ENCODE results near the gene TBC1D22B.
"Not testable (repeated sequence)": the region's sequence is repeated elsewhere in the genome, so short reads cannot be mapped to it uniquely, and the experiment has no call there.

Gene TBC1D22B

DNA sequence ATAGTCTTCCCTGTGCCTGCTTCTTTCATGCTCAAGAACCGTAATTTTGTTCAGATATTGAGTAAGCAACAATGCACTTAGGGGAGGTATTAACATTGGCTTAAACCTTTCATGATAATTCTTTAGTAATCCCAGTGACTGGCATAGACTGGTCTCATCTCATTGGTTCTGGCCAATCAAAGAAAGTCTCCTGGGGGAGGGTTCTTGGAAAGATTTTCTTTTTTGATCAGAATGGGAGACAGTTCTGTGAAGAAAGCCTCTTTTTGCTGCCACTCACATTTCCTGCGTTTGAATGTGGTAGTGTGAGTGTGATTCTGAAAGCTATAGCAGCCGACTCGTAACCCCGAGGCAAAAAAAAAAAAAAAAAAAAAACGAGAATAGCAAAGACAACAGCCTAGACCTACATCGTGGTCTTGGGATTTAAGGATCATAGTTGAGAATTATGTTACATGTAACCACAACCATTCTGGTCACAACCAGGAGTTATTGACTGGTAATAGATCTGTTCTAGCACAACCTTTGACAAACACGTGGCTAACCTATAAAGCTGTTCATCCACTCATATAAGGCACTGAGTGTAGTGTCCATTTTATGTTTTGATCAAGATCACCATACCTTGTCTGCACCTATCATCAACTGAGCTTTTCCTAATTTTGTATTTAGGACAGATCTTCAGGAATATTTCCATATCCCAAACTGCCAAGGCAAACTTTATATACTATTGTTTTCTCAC lies 15.4 kb downstream of the TBC1D22B start:
- DNase-seq = no peak

DNA sequence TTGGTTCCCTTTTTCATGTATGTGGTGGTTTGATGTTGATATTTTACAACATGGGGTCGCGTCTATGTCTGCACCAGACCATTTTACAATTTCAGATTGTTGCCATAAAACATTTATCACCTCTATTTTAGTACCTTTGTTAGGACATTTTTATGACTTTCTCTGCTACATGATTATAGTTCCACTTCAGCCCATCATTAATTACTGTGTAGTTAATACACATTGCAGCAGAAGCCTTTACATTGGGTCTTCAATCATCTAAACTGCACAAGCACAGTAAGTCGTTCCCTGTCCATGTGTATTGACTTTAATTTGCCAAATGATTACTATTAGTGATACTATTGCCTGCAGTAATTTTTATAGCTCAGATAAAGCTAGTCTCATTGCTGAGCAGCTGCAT lies 16.1 kb downstream of the TBC1D22B start:
- DNase-seq = no peak

DNA sequence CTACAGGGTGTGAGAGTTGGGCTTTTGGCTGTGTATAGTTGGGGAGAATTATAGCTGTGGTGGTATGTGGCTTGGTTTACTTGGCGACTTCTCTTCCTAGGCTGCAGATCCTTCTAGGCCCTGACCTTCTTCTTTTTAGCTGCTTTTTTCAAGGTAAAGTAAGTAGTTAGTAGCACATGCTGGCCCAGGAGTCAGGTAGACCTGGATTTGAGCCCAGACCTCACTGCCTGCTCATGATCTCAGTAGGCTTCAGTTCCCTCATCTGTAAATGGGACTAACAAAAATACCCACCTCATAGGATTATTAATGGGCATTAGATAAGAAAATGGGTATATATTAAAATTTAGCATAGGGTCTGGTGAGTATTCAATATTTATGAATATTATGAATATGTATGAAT lies 17.8 kb downstream of the TBC1D22B start:
- DNase-seq = no peak

DNA sequence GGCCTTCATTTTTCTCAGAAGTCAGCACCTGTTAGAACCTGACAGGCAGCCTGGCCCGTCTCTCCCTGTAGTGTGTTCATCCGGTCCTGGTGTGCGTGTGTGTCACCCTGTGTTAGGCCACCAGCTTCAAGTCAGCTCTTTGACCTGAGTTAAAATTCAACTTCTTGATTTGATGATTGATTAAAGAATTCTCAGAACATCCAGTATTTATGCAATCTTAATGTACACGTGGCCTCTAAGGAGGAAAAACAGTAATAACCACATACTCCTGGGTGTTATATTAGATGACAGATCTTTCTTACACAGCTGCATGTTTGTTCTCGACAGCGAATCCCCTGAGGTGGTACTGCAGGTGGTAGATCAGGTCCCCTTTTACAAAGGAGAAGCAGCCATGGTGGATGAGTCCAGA lies 19.4 kb downstream of the TBC1D22B start:
- DNase-seq = peak; percentile 44

DNA sequence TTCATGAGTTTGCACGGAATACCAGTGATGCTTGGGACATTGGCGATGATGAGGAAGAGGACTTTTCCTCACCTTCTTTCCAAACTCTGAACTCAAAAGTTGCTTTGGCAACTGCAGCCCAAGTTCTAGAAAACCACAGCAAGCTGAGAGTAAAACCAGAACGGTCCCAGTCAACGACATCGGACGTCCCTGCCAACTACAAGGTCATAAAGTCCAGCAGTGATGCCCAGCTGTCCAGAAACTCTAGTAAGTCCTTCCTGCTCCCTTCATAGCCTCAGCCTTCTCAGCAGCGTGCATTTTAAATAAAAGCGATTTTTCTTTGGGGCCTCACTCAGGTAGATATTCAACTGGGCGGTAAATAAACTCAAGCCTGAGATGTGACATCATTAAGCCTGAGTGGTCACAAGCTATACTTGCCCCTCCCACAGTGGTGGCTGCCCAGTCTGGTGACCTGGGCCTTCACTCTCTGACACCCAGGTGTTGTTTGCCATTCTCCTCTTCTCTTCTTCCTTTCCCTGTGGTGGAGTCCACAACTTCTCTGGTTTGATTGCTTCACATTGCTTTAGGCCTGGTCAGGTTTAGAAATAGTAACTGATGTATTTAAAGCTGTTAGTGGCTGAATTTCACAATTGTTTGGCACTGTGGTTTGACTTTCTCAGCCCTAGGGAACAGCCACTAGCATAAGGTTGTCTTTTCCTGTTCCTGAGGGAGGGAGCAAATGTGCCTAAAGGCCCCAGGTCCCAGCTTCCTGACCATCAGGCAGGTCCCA lies 22.0 kb downstream of the TBC1D22B start:
- DNase-seq = peak; percentile 71

DNA sequence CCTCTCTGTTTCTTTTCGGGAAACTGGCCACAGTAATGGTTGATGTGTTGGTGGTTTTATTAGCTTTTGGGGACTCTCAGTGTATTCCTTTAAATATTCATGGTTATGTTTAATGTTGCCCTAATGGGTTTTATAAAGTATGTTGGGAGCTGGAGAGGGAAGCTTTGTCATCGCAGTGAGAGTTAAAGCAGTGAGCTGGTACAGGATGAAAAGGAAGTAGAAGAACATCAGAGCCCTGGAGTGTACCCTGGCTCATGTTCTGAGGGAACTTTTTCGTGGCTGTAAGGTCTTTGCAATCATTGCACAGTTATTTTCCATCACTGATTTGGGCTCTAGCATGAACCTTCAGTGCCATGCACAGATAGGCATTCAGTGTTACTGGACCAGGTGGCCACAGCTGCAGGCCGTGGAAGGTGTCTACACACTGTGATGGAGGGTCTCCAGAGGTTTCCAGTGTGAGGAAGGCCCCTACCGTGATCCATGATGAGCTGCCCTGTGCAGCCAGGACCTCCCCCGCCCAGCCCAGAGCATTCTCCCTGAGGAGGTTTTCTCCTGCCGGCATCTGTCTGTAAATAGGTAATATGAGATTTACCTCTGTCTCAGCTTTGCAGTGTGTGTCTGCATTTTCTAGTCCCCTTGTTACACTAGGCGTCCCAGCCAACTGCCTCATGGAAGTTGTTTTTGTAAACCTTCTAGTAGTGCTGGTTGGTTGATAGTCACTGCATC lies 22.8 kb downstream of the TBC1D22B start:
- no peak for DNase-seq

DNA sequence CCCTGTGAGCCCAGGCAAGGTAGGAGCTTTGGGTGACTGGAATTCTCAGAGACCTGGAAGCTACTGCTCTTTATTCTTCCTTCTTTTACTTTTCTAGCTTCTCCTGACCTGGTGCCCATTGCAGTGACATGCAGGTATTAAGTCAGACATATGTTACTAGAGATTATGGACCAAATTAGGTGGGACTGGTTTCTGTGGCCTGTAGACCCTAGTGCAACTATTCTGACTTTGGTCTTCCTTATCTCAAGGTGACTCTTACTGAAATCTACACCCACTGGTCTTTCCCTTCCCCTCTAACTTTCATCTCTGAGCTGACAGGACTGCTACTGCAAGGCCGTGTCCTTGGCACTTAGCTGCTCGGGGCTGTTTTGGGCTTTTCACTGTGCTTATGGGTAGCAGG lies 24.8 kb downstream of the TBC1D22B start:
- DNase-seq = peak; percentile 16

DNA sequence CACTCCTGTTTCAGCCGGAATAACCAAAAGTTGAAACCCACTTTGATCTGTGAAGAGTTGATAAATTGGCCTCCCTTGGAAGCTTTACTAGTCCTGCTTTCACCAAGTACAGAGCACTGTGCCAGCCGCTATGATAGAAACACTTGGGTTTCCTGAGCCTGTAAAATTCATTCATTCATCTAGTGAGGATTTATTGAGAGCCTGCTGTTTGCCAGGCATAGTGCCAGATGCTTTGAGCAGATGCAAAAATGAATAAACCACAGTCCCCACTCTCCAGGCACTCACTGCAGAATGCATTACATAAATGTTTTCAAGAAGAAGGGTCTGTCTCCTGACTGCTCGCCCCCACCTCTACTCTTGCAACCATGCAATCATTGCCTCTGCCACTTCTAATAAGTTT lies 25.7 kb downstream of the TBC1D22B start:
- DNase-seq = no peak

DNA sequence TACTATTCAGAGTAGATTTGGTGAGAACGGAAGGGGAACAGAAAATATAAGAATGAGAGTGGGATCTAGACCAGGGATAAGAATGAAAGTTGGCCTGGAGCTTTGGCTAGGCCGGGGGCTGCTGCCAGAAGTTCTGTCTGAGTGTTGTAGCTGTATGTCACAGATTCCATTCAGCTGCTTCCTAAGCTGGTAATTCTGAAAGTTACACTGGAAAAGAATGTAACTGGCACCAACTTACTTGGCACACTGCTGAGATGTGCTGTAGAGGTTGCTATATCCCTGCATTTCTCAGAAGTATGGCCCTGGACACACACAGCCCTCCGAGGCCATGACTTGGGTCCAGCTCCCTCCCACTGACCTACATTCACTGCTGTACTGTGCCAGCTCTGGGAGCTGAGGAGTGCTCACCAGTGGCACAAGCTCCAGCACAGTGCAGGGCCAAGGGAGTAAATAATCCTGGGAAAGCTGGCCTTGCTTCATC lies 26.1 kb downstream of the TBC1D22B start:
- no peak for DNase-seq

DNA sequence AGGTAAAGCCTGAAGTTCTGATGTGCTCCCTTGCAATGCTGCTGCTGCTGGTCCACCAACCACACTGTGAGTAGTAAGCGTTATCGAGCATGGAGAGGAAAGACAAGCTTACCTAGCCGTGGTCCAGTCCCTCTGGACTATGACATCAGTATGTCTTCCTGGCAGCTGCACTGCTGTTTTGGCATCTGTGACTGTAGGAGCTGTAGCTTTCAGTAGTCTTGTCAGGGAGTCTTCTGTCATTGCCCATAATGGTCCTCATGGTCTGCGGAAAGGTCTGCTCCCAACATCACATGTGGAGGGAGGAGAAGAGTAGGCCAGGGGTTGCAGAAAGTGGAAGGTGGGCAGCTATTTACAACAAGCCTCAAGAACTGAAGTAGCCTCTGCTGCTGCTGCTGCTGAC lies 27.2 kb downstream of the TBC1D22B start:
- no peak for DNase-seq

DNA sequence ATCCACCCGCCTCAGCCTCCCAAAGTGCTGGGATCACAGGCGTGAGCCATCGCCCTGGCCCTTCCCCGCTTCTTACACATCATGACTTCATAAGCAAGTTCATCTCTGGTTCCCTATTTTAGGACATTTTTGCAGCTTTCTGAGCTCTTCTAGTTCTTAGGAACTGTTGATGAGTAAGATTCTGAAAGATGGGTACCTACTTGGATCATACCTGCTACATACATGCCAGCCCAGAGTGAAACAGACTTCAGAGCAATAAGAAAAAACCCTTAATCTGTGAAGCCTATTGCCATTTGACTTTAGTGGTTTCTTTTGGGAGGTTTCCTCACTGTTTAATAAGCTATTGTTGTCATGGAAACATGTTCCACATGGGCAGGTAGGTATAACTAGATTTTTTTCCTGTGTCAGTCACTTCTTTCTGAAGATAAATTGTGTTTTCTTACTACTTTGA lies 28.3 kb downstream of the TBC1D22B start:
- DNase-seq = no peak

DNA sequence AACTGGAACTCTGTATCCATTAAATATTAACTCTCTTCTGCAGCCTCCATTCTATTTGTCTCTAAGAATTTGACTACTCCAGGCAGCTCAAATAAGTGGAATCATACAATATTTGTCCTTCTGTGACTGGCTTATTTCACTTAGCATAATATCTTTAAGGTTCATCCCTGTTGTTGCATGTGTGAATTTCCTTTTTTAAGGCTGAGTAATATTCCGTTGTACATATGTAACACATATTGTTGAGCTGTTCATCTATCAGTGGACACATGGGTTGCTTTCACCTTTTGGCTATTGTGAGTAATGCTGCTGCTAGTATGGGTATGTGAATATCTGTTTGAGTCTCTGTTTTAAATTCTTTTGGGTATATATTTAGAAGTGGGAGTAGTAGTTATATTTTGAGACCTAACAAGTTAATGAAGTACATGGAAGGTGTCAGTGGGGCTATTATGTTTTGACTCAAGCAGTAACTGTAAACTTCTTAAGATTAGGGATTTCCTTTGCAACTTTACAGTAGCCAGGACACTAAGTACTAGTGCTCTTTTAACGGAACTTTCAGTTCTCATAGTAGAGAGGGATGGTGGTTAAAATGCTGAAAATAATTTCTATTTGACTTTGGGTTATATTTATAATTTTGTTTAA lies 30.1 kb downstream of the TBC1D22B start:
- DNase-seq = no peak

DNA sequence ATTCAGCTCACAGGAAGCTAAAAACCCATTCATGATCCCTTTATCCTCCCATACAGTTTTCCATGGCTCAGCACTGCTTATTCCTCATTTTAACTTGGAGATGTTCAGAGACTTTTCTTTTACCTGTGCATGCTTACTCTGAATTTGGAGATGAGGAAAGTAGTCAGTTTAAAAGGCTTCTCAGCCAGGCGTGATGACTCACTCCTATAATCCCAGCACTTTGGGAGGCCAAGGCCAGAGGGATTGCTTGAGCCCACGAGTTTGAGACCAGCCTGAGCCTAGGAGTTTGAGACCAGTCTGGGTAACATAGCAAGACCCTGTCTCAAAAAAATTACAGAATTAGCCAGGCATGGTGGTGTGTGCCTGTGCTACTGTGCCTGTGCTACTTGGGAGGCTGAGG lies 30.7 kb downstream of the TBC1D22B start:
- no peak for DNase-seq

DNA sequence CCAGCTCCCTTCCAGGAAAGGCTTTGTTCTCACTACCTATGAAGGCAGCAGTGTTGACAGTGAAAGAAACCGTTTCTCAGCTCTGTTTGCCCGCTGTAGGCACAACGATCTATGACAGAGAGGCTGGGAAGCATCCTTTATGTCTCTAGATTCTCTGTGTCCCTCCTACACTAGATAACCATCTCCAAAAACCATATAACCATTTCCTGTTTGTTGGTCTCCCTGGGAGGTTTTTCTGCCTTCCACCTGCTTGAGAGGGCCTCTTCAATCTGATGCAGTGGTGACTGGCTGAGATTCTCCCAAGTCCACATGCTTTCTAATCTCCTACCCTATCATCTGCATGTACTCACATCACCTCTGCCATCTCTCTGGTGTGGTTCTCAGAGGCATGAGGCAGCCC lies 32.4 kb downstream of the TBC1D22B start:
- DNase-seq = peak; percentile 45

DNA sequence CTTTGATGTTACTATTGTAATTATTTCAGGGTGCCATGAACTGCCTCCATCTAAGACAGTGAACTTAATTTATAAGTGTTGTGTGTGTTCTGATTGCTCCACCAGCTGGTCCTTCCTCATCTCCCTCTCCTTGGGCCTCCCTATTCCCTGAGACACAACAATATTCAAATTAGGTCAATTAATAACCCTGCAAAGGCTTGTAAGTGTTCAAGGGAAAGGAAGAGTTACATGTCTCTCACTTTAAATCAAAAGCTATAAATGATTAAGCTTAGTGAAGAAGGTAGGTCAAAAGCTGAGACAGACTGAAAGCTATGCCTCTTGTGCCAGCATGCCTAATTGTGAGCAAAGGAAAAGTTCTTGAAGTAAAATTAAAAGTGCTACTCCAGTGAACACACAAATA lies 35.9 kb downstream of the TBC1D22B start:
- no peak for DNase-seq

DNA sequence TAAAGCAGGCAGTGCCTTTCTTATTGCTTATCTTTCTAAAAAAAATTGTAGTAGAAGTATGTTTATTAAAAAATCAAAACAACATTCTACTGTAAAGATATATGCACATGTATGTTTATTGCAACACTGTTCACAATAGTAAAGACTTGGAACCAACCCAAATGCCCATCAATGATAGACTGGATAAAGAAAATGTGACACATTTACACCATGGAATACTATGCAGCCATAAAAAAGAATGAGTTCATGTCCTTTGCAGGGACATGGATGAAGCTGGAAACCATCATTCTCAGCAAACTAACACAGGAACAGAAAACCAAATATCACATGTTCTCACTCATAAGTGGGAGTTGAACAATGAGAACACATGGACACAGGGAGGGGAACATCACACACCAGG lies 40.1 kb downstream of the TBC1D22B start:
- not testable (repeated sequence) for DNase-seq

DNA sequence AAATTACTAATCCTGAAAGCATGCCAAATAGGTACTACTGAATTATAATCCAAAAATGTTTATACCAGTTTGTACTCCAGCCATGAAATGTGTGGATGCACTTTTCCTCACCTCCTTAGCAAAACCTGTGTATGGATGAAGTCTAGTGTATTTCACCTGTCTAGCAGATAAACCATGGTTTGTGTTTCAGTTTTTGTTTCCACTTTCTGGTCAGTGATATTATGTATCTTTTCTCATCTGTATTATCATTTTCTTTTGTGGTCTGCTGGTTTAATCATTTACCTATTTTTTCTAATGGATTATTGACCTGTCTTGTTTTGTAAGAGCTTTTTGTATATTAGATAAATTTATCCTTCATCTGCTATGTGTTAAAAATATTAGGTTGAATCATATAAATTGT lies 41.4 kb downstream of the TBC1D22B start:
- no peak for DNase-seq

DNA sequence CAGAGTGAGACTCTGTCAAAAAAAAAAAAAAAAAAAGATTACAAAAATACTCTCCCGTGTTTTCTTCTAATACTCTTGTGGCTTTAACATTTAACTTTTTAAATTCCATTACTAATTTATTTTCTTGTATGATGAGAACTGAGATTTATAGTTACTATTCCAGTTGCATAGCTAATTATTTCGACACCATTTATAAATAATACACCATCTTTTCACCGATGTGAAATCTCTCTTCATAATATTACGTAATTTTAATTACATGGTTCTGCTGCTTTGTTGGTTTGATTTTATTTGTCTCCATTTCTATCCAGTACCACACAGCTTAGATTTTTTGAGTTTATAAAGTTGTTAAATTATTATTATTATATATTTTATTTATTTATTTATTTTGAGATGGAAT lies 42.4 kb downstream of the TBC1D22B start:
- no peak for DNase-seq

DNA sequence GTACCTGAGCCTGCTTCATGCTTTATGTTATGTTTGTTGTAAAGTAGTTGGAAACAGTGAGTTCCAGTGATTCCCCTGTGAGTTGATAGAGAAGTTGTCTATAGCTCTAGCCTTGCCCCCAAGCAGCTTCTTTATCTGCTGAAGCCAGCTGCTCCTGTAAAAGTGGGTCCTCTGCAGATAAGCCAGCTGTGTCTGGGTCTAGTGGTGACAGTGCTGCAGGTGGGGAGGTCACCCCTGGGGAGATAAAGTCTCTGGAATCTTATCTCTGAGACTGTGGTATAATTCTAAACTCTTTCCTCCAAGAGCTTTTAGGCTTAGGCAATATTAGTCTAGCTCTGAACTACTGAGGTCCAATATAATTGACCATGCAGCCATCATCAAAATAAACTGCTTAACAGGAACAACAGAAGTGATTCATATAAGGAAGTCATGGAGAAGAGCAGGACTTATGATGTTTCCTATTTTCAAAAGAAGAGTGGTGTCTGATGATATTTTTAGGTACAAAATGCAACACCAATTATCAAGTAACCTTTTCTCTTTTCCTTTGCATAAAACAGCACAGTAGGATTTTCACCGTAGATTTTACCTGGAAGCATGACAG lies 44.6 kb downstream of the TBC1D22B start:
- peak; percentile 93 for DNase-seq

DNA sequence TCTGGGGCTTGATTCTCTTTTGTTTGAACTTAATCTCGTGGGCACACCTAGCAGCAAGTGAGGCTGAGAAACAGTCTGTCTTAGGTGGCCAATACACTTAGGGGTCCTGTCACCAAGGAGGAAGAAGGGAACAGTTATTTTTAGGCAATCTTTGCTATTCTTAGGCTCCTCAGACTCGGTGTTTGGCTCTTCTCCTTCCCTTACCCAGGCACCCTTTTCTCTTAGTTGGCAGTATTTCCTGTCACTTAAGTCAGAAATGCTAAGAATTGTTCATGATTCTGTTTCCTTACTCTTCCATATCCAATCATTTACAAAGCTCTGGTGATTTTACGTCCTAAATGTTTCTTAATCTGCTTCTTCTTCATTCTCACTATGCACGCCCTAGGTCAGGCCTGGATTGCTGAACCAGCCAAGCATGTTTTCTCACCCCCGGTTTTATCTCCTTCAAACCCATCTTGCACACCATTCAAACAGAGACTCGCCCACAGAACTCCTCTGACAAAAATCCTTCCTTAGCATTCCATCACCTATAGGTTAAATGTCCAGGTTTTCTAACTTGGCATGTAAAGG lies 45.6 kb downstream of the TBC1D22B start:
- DNase-seq = peak; percentile 36

DNA sequence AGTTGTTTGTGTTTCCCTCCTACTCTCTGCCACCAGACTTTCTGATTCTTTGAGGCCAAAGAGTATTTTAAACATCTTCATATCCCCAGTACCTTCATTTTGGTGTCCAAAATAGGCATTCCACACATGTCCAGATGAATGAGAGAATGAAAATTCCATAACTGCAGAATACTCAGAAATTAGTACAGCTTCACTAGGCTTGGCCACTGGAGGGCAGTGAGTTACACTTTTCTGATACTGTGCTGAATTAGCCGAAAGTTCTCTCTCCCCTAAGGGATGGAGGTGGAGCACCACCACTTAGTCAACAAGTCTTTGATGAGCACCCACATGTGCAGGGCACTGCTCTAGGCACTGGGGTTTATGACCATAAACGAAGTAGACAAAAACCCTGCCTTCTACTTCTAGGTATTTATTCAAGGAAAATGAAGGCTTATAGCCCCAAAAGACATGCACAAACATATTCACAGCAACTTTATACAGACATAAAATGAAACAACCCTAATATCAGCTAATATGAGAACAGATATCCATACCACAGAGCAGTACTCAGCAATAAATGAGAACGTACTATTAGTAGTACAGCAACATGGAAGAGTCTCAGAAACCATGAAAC lies 46.4 kb downstream of the TBC1D22B start:
- peak; percentile 84 for DNase-seq

DNA sequence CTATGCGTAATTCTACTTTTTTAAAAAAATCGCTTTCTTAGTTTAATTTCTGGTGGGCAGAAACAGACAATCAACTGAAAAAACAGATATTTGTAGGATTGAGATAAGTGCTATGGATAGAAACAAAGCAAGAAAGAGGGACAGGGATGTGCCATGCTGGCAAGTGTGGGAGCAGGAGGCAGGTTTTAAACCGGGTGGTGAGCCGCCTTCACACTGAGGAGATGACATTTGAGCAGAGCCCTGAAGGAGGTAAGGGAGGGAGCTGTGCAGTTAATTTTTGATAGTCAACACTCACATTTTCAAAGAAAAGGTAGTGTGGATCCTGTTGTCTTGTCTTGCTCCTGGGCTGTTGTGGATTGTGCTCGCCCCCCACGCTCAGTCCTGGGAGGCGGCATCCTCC lies 47.2 kb downstream of the TBC1D22B start:
- DNase-seq = no peak
